Stomach (tissue), 4 donors: ENCODE measurements around the gene MYO5C.

Source experiments
- CTCF ChIP-seq, 7 experiments: fragments of 450-650 bp in 4 of 7; fragments of 200-600 bp in 3 of 7; sonication (generic) in 3 of 7; IDR thresholded peaks; one replicate each; pipeline ENCODE4 v1.5.1; 2016 to 2019; ENCODE audit warnings: antibody characterized with exemption in 7 of 7, control low read depth in 2 of 7, mild to moderate bottlenecking in 1 of 7
- POLR2AphosphoS5 ChIP-seq, 3 donors: sonication (generic); formaldehyde crosslinking; IDR thresholded peaks; one replicate each; pipeline ENCODE4 v1.6.1; 2016; ENCODE audit warnings: antibody characterized with exemption in 3 of 3

- no peak for TF ChIP-seq CTCF (IDR thresholded peaks at IDR 0.05)
- no peak for TF ChIP-seq POLR2AphosphoS5 (IDR thresholded peaks at IDR 0.05)
These were observed 5.3 kb downstream of the MYO5C start for GRCh38 chr15:52290329-52290728.
